ENCODE data around the gene BMPR1A. TPM values are rescaled to one million over a fixed set of nuclear protein-coding genes. Genes with fewer than 3 reads are reported as not detected.

BMPR1A gene
- polyA plus RNA-seq, 1 experiment, result 21.4 TPM

DNA sequence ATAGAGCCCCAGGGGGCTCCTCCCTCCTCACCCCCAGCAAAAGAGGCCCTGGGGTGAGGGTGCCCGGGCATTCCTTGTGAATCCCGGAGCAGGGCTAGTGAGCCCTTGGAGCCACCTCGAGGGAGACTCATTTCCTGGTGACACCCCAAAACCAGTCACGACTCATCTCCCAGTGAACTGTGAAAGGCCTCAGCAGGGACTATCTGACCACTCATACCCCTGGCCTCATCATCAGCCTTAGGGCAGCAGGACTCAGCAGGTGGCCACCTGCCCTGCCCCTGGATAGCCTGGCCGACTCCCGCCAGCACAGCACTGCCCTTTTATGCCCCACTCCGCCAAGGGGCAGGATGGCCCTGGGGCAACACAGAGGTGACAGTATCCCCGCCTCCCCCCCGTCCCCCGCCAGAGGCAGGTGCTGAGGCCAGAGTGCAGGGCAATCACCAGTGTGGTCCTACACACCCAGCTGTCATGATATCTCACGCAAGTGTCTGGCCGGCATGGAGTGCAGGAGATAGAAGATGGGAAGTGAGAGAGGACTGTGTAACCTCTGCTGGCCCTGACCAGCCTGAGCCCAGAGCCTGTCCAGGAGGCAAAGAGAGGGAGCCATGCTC is 205.2 kb downstream of the BMPR1A start:
- H3K36me3 ChIP-seq (ENCODE audit: control insufficient read depth, insufficient read depth, low read length), result no peaks in the 10 kb centered on the region
- no peak overlapping the region for H3K4me3 ChIP-seq (ENCODE audit: low read depth, low read length)
- ChIA-PET CTCF (interaction anchor here (0.8 to 19.2 kb wide), 3 partner anchors 8 to 274 kb away, joined by 5 to 346 read pairs (median 10); no protein-coding TSS in a partner anchor), POLR2A (no interaction called here)
- H3K27me3 ChIP-seq (ENCODE audit: control insufficient read depth, insufficient read depth, low read length), result no peaks in the 10 kb centered on the region
- DNase-seq (ENCODE audit: low read depth), result no peak
- no peak for TF ChIP-seq CTCF (IDR thresholded peaks at IDR 0.05; ENCODE audit: insufficient read depth, low read depth, low read length)

DNA sequence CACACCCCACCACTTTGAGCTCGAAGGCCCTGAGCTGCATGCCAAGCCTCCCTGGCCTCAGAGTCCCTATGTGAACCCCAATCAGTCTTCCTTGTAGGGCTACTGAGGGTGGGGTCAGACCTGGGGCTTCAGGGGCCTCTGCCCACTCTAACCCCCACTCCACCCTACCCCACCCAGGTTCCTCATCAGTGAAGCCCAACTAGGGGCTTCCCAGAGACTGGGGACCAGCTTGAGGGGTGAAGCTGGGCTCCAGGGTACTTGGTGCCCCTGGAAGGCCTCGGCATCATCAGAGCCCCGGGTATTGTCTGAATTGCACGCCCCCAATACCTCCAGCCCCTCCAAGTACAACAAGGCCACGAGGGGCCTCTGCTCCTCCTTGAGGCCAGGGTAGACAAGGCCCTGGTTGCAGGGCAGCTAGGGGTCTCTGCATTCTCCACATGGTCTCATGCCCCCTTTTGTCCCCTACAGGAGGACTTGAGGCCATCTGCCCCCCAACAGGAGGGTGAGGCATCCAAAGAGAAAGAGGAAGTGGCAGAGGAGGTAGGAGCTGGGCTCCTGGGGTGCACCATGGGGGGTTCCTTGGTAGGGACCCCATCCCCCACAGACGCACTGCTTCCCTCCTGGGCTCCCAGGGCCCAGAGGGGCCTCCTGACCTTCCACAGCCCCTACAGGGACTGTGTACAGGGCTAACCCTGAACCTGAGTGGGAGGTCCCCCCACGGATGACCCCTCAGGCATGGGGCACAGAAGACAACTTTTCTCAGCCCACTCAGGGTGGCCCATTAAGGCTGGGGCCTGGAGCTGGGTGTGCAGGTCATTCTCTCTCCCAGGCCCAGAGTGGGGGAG is 205.9 kb downstream of the BMPR1A start:
- no peak for DNase-seq (ENCODE audit: low read depth)
- H3K27me3 ChIP-seq (ENCODE audit: control insufficient read depth, insufficient read depth, low read length), result no peaks in the 10 kb centered on the region
- CTCF ChIA-PET, result interaction anchor here (0.8 to 19.2 kb wide), 2 partner anchors 21 to 275 kb away, joined by 5 to 346 read pairs; no protein-coding TSS in a partner anchor
- H3K36me3 ChIP-seq (ENCODE audit: control insufficient read depth, insufficient read depth, low read length), result no peaks in the 10 kb centered on the region
- POLR2A ChIA-PET, result no interaction called here
- TF ChIP-seq CTCF (IDR thresholded peaks at IDR 0.05; ENCODE audit: insufficient read depth, low read depth, low read length), result no peak
- H3K4me3 ChIP-seq (ENCODE audit: low read depth, low read length), result no peak overlapping the region

- ChIA-PET POLR2A (no interaction called here), CTCF (interaction anchor here (19.2 kb wide), 1 partner anchor 22 kb away, joined by 346 read pairs; no protein-coding TSS in a partner anchor)
- no peaks in the 10 kb centered on the region for H3K27me3 ChIP-seq (ENCODE audit: control insufficient read depth, insufficient read depth, low read length)
- no peak for DNase-seq (ENCODE audit: low read depth)
- no peak overlapping the region for H3K4me3 ChIP-seq (ENCODE audit: low read depth, low read length)
- no peaks in the 10 kb centered on the region for H3K36me3 ChIP-seq (ENCODE audit: control insufficient read depth, insufficient read depth, low read length)
- no peak for TF ChIP-seq CTCF (IDR thresholded peaks at IDR 0.05; ENCODE audit: insufficient read depth, low read depth, low read length)
These were observed 206.5 kb downstream of the BMPR1A start for GRCh38 chr10:86962981-86963310.

GRCh38 chr10:86963341-86963919 is 207.0 kb downstream of the BMPR1A start:
- TF ChIP-seq CTCF (IDR thresholded peaks at IDR 0.05; ENCODE audit: insufficient read depth, low read depth, low read length), result no peak
- POLR2A ChIA-PET, result no interaction called here

More at GRCh38 chr10:86963341-86963919, 207.0 kb downstream of the BMPR1A start:
- no peaks in the 10 kb centered on the region for H3K27me3 ChIP-seq (ENCODE audit: control insufficient read depth, insufficient read depth, low read length)
- H3K36me3 ChIP-seq (ENCODE audit: control insufficient read depth, insufficient read depth, low read length), result no peaks in the 10 kb centered on the region
- H3K4me3 ChIP-seq (ENCODE audit: low read depth, low read length), result no peak overlapping the region
- CTCF ChIA-PET, result interaction anchor here (19.2 kb wide), 1 partner anchor 22 kb away, joined by 346 read pairs; no protein-coding TSS in a partner anchor
- no peak for DNase-seq (ENCODE audit: low read depth)
